SKM-1 treated with dmso at 0.1 percent for 144 hours (cell line): Measurements from ENCODE around the gene PDCD1.
"Not testable (repeated sequence)": the region's sequence is repeated elsewhere in the genome, so short reads cannot be mapped to it uniquely, and the experiment has no call there.

ENCODE experiments used
- DNase-seq: peaks from one replicate; lab custom pipeline; 2025; ENCODE audit not compliant: unreplicated experiment; lab: John Stamatoyannopoulos, UW

Gene PDCD1

GRCh38 chr2:241879326-241879725 lies 20.6 kb upstream of the PDCD1 start:
- no peak for DNase-seq

GRCh38 chr2:241877989-241878970 lies 19.6 kb upstream of the PDCD1 start:
- peak; percentile 68 for DNase-seq

DNA sequence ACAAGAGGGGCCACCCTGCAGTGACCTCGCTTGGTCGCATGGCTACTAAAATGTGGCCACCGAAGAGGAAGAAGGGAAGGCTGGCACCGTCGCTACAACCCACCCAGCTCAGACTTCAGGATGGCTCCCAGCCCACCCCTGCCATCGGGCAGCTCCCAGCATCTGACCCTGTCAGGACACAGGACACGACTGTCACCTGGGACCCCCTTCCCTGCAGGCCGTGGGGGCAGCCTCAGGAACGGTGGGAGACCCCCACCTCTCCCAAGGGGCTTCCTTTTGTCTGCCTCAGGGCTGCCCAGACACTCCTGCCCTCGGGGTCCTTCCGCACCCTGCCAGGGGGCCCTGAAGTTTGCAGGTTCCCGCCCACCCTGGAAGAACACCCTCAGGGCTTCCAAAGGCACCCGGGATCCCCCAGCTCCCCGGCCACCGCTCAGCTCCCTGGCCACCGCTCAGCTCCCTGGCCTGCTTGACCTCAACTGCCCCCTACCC lies 18.5 kb upstream of the PDCD1 start:
- DNase-seq = no peak

- no peak for DNase-seq
These were observed 18.0 kb upstream of the PDCD1 start for GRCh38 chr2:241876528-241877196.

DNA sequence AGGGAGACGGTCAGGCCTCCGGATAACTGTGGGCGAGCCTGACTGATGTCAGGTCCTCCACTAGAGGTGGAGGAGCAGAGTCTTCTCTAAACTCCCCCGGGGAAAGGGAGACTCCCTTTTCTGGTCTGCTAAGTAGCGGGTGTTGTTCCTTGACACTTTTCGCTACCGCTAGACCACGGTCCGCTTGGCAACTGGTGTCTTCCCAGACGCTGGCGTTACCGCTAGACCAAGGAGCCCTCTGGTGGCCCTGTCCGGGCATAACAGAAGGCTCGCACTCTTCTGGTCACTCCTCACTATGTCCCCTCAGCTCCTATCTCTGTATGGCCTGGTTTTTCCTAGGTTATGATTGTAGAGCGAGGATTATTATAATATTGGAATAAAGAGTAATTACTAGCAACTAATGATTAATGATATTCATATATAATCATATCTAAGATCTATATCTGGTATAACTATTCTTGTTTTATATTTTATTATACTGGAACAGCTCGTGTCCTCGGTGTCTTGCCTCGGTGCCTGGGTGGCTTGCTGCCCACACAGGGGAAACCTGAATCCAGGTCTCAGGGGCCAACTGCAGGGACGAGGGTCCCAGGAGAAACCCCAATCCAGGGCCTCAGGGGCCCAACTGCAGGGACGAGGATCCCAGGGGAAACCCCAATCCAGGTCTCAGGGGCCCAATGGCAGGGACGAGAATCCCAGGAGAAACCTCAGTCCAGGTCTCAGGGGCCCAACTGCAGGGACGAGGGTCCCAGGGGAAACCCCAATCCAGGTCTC lies 17.2 kb upstream of the PDCD1 start:
- not testable (repeated sequence) for DNase-seq

DNA sequence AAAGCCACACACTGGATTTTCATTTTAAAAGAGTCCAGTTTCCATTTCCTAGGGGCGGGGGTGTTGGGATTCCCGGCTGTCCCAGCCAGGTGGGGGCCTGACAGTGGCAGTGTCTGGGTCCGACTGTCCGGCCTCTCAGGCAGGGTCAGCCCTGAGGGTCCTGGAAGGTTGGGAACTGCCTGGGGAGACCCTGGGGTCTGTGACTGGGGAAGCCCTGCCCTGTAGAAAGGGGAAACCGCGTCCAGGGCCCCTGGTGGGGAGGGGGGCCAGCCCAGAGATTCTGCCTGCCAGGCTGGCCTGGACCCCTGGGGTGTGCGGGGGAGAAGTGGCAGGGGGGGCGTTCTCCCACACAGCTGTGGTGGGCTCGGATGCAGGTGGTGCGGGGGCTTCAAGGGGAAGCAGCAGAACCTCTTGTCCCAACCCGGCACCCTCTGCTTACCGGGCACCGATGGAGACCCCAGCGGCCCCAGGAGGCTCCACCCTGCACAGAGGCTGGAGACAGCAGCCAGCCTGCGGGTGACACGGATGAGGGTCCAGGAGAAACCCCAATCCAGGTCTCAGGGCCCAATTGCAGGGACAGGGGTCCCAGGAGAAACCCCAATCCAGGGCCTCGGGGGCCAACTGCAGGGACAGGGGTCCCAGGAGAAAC lies 15.7 kb upstream of the PDCD1 start:
- no peak for DNase-seq

- DNase-seq = no peak
These were observed 15.1 kb upstream of the PDCD1 start for GRCh38 chr2:241873803-241874110.

GRCh38 chr2:241873081-241873802 lies 14.5 kb upstream of the PDCD1 start:
- no peak for DNase-seq

- DNase-seq = no peak
These were observed 13.6 kb upstream of the PDCD1 start for GRCh38 chr2:241872313-241872642.

GRCh38 chr2:241871538-241872312 lies 13.0 kb upstream of the PDCD1 start:
- DNase-seq = no peak

DNA sequence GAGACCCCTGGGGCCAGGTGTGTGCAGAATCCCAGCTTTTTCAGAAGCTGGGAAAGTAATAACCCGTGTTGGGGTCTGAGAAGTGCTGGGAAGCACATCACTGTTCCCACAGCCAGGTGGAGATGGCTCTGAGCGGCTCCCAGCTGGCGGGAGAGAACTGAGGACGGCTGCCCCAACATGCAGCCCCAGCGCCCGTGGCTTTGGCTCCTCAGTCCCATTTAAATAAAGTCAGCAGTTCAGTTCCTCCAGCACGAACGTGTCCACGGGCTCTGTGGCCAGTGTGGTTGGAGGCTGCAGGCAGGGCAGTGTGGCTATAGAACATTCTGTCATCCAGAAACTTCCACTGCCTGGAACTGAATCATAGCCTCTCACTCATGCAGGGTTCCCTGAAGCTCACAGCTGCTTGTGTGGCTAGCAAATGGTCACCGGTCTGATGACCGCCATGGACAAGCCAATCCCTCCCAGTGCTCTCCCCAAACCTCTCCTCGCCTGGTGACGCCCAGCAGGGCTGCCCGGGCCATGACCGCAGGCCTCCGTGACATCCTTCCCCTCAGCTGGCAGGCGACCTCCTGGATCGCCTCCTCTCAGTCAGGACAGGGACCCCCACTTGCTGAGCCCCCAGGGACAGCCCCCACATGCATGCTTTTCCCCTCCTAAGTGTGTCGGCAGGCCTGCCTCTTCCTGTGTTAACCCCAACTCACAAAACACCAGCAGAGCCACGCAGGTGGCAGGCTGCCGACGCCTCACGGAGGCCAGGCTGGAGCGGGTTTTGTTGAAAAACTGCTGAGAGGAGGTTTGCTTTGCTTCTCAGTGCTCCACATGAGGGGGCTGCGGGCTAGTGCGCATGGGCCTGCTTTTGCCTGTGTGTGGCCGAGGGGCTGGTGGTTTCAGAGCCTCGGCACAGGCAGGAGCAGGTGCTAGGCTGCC lies 12.2 kb upstream of the PDCD1 start:
- DNase-seq = no peak

- DNase-seq = no peak
These were observed 11.4 kb upstream of the PDCD1 start for GRCh38 chr2:241870081-241870541.

- no peak for DNase-seq
These were observed 10.6 kb upstream of the PDCD1 start, which contains the start of gene RTP5 for GRCh38 chr2:241869087-241869961. RTP5 (plus strand) TSS chr2:241869729; CDS start chr2:241869757, 28 bp downstream.

DNA sequence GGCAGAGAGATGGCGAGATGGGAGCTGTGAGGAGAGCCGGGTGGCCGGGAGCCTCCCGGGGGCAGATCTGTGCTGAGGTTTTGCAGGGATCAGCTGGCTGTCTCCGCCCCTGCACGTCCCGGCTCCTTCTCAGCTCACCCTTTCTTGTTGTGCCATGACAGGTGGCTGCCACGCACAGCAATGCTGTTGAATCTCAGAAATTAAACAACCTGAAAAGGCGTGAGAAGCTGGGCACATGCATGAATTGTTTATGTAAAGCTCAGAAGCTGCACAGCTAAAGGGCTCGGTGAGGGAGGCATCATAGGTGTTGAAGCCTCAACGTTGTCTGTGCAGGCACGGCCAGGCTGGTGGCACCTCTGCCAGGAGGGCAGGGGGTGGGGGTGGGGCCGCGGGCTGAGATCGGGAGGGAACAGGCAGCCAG lies 10.0 kb upstream of the PDCD1 start:
- DNase-seq = no peak

- DNase-seq = no peak
These were observed 9.2 kb upstream of the PDCD1 start for GRCh38 chr2:241867776-241868420.

DNA sequence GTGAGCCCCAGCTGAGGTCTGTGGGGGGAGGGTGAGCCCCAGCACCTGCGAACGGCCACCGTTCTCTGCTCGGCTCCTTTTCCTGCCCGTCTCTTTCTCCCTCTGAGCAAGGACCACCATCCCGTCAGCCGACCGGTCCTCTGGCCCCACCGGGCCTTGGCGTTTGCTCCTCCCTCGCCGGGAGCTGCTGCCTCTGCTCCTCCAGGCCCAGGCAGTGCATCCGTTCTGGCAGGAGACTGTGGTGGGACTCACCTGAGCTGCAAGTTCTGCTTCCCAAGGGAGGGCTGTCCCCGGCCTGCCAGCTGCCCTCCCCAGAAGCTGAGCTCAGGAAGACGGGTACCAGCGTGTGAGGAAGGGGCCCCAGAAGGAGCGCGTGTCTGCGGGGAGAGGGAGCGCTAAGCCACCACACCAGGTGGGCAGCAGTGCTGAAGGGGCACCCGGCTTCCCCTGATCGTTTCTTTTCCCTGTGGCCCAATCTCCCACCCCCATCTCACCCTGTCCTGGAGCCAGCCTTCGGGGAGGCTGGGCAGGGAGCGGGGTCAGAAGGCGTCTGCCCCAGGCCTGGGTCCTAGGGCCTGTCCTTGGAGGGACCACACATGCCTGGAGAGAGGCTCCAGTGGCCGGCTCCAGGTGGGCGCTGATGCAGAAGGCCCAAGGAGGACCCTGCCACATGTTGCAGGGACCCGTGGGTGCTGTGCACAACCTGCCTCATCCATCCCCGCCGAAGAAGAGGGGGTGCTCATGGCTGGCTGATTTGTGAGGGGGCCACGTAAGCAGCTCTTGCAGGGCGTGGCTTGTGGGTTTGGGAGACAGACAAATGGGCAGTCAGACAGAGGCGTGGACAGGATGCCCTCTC lies 8.3 kb upstream of the PDCD1 start:
- DNase-seq = no peak
